ENCODE results near the gene GTPBP3.
"Not testable (repeated sequence)": the region's sequence is repeated elsewhere in the genome, so short reads cannot be mapped to it uniquely, and the experiment has no call there.

Gene GTPBP3

DNA sequence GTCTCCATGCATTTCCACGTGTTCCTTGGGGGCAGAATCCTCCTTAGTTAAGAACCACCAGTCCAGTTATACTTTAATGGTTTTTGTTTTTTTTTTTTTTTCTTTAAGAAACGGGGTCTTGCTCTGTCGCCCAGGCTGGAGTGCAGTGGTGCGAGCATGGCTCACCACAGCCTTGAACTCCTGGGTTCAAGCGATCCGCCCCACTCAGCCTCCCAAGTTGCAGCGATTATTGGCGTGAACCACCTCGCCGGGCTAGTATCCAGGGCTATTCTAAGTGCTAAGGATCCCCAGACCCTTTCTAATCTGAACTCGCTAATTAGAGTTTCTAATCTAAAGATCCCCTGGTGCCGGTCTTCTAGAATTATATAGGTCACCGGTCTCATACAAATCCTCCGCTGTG is 43.7 kb upstream of the GTPBP3 start:
- Histone ChIP-seq H3K4me2 (ENCODE audit: low read depth, low read length, poor library complexity, severe bottlenecking) (no peak overlapping the region), H3K4me3 (ENCODE audit: low read length, poor library complexity, severe bottlenecking) (no peak overlapping the region), H3K4me1 (ENCODE audit: insufficient read depth, low read length, poor library complexity, severe bottlenecking) (no peaks in the 10 kb centered on the region), H4K20me1 (ENCODE audit: insufficient read depth, low read length, poor library complexity, severe bottlenecking) (no peaks in the 10 kb centered on the region), H3K9ac (ENCODE audit: low read depth, low read length, poor library complexity, severe bottlenecking) (no peak overlapping the region), H3K27me3 (ENCODE audit: insufficient read depth, low read length, poor library complexity, severe bottlenecking) (no peaks in the 10 kb centered on the region), H3K9me3 (ENCODE audit: insufficient read depth, low read depth, low read length) (0 out of 2 replicates have a peak, but pooled peaks cover 2% of the 10 kb centered on the region), H3K9me2 (replicated peaks; ENCODE audit: low read depth, low read length) (no peaks in the 10 kb centered on the region), H2AFZ (ENCODE audit: low read length) (no peak overlapping the region), H3F3A (ENCODE audit: low read depth) (no peaks in the 10 kb centered on the region), H3K79me2 (ENCODE audit: insufficient read depth, low read length) (no peaks in the 10 kb centered on the region), H3K36me3 (ENCODE audit: insufficient read depth, low read length) (no peaks in the 10 kb centered on the region)
- no peak for TF ChIP-seq EZH2phosphoT487 (IDR thresholded peaks at IDR 0.05; ENCODE audit: borderline replicate concordance)
- TF ChIP-seq, protein P1, sequence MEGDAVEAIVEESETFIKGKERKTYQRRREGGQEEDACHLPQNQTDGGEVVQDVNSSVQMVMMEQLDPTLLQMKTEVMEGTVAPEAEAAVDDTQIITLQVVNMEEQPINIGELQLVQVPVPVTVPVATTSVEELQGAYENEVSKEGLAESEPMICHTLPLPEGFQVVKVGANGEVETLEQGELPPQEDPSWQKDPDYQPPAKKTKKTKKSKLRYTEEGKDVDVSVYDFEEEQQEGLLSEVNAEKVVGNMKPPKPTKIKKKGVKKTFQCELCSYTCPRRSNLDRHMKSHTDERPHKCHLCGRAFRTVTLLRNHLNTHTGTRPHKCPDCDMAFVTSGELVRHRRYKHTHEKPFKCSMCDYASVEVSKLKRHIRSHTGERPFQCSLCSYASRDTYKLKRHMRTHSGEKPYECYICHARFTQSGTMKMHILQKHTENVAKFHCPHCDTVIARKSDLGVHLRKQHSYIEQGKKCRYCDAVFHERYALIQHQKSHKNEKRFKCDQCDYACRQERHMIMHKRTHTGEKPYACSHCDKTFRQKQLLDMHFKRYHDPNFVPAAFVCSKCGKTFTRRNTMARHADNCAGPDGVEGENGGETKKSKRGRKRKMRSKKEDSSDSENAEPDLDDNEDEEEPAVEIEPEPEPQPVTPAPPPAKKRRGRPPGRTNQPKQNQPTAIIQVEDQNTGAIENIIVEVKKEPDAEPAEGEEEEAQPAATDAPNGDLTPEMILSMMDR (conservative IDR thresholded peaks at IDR 0.05; ENCODE audit: low read length), result no peak

DNA sequence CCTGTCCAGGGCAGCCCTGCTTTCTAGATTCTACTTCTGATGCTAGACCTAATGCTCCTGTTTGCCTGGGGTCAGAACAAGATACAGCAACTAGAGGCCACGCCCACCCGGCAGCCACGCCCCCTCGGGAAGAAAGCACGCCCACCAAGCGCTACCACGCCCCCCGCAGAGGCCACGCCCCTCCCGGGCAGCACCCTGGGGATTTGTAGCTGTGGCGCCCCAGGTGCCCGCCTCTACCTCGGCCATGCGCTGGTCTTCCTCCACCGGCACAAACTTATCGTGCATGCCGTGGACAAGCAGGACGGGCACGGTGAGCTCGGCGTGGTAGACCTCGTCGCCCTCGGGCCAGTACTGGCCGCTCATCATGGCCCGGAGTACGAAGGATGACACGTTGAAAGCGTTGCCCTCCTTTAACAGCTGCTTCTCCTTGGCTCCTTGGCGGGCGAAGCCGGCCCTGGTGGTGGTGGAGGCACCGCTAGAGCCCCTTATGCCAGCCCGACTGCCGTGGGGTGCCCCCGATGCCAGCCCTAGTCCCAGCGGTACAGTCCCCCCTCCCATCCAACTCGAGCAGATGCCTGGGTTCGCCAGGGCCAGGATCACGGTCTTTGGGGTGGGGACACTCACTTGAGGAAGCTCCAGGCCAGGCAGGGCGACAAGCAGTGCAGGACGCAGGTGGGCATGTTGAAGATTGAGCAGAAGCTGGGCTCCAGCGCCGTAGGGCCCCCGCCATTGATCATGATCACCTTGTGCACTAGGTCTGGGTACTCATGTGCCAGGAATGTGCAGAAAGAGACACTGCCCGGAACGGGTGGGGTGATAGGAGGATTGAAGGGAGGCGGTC is 43.1 kb upstream of the GTPBP3 start:
- no peaks in the 10 kb centered on the region for H3K27me3 ChIP-seq (ENCODE audit: insufficient read depth, low read length, poor library complexity, severe bottlenecking)
- H3F3A ChIP-seq (ENCODE audit: low read depth), result no peaks in the 10 kb centered on the region
- H3K9me3 ChIP-seq (ENCODE audit: insufficient read depth, low read depth, low read length), result 0 out of 2 replicates have a peak, but pooled peaks cover 2% of the 10 kb centered on the region
- H3K36me3 ChIP-seq (ENCODE audit: insufficient read depth, low read length), result no peaks in the 10 kb centered on the region
- no peaks in the 10 kb centered on the region for H4K20me1 ChIP-seq (ENCODE audit: insufficient read depth, low read length, poor library complexity, severe bottlenecking)
- H3K4me1 ChIP-seq (ENCODE audit: insufficient read depth, low read length, poor library complexity, severe bottlenecking), result no peaks in the 10 kb centered on the region
- no peak overlapping the region for H2AFZ ChIP-seq (ENCODE audit: low read length)
- no peaks in the 10 kb centered on the region for H3K79me2 ChIP-seq (ENCODE audit: insufficient read depth, low read length)
- TF ChIP-seq, protein P1 (conservative IDR thresholded peaks at IDR 0.05; ENCODE audit: low read length), result no peak
- TF ChIP-seq EZH2phosphoT487 (IDR thresholded peaks at IDR 0.05; ENCODE audit: borderline replicate concordance), result no peak
- H3K4me3 ChIP-seq (ENCODE audit: low read length, poor library complexity, severe bottlenecking), result no peak overlapping the region
- no peaks in the 10 kb centered on the region for H3K9me2 ChIP-seq (replicated peaks; ENCODE audit: low read depth, low read length)
- H3K4me2 ChIP-seq (ENCODE audit: low read depth, low read length, poor library complexity, severe bottlenecking), result no peak overlapping the region
- no peak overlapping the region for H3K9ac ChIP-seq (ENCODE audit: low read depth, low read length, poor library complexity, severe bottlenecking)

DNA sequence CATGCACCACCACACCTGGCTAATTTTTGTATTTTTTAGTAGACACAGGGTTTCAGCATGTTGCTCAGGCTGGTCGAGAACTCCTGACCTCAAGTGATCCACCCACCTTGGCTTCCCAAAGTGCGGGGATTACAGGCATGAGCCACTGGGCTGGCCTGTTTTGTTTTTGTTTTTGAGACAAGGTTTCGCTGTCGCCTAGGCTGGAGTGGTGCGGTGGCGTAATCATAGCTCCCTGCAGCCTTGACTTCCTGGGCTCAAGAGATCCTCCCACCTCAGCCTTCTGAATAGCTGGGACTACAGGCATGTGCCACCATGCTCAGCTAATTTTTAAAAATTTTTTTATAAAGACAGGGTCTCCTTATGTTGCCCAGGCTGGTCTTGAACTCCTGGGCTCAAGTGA is 41.8 kb upstream of the GTPBP3 start:
- not testable (repeated sequence) for H3K4me2 ChIP-seq (ENCODE audit: low read depth, low read length, poor library complexity, severe bottlenecking); H3K9me3 ChIP-seq (ENCODE audit: insufficient read depth, low read depth, low read length); H3K4me3 ChIP-seq (ENCODE audit: low read length, poor library complexity, severe bottlenecking)

DNA sequence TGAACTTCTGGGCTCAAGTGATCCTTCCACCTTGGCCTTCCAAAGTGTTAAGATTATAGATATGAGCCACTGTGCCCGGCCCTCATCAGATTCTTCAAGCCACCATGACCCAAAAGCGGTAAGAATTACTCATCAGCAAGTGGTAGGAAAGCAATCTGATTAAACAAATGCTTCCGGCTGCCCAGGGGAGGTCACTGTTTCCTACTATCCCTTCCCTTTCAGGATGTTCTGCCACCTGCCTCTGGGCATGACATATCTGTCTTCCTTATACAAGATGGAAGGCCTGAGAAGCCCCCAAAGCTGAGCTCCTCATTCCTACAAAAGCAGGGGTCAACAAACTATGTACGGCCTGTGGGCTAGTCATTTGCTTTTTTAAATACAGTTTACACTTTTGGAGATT is 41.1 kb upstream of the GTPBP3 start:
- no peak for TF ChIP-seq EZH2phosphoT487 (IDR thresholded peaks at IDR 0.05; ENCODE audit: borderline replicate concordance)
- TF ChIP-seq, protein P1 (conservative IDR thresholded peaks at IDR 0.05; ENCODE audit: low read length), result no peak
- H3K79me2 ChIP-seq (ENCODE audit: insufficient read depth, low read length), result peaks cover 6% of the 10 kb centered on the region; the same call in 1 of the 2 replicates
- no peaks in the 10 kb centered on the region for H3F3A ChIP-seq (ENCODE audit: low read depth)
- H3K9me3 ChIP-seq (ENCODE audit: insufficient read depth, low read depth, low read length), result 0 out of 2 replicates have a peak, but pooled peaks cover 2% of the 10 kb centered on the region
- no peaks in the 10 kb centered on the region for H3K4me1 ChIP-seq (ENCODE audit: insufficient read depth, low read length, poor library complexity, severe bottlenecking)
- H4K20me1 ChIP-seq (ENCODE audit: insufficient read depth, low read length, poor library complexity, severe bottlenecking), result no peaks in the 10 kb centered on the region
- H3K9me2 ChIP-seq (replicated peaks; ENCODE audit: low read depth, low read length), result no peaks in the 10 kb centered on the region
- H3K9ac ChIP-seq (ENCODE audit: low read depth, low read length, poor library complexity, severe bottlenecking), result no peak overlapping the region
- H3K4me3 ChIP-seq (ENCODE audit: low read length, poor library complexity, severe bottlenecking), result no peak overlapping the region
- no peak overlapping the region for H2AFZ ChIP-seq (ENCODE audit: low read length)
- no peak overlapping the region for H3K4me2 ChIP-seq (ENCODE audit: low read depth, low read length, poor library complexity, severe bottlenecking)
- no peaks in the 10 kb centered on the region for H3K27me3 ChIP-seq (ENCODE audit: insufficient read depth, low read length, poor library complexity, severe bottlenecking)
- H3K36me3 ChIP-seq (ENCODE audit: insufficient read depth, low read length), result no peaks in the 10 kb centered on the region

More for the DNA sequence above, 41.8 kb upstream of the GTPBP3 start:
- not testable (repeated sequence) for H3K9me2 ChIP-seq (replicated peaks; ENCODE audit: low read depth, low read length); H3K27me3 ChIP-seq (ENCODE audit: insufficient read depth, low read length, poor library complexity, severe bottlenecking); H3F3A ChIP-seq (ENCODE audit: low read depth); H3K36me3 ChIP-seq (ENCODE audit: insufficient read depth, low read length); H3K4me1 ChIP-seq (ENCODE audit: insufficient read depth, low read length, poor library complexity, severe bottlenecking); H2AFZ ChIP-seq (ENCODE audit: low read length); H4K20me1 ChIP-seq (ENCODE audit: insufficient read depth, low read length, poor library complexity, severe bottlenecking); H3K9ac ChIP-seq (ENCODE audit: low read depth, low read length, poor library complexity, severe bottlenecking); H3K79me2 ChIP-seq (ENCODE audit: insufficient read depth, low read length)
